ENCODE results near the gene SCTR.

SCTR gene

GRCh38 chr2:119512946-119513345 is 11.3 kb downstream of the SCTR start:
- no peak for TF ChIP-seq GABPA (IDR thresholded peaks at IDR 0.05; ENCODE audit: low read depth)
- peaks cover 2% of the 10 kb centered on the region for H3K27me3 ChIP-seq (ENCODE audit: insufficient read depth, poor library complexity, severe bottlenecking)
- H3K27ac ChIP-seq (replicated peaks), result no peak overlapping the region
- H3K4me3 ChIP-seq (replicated peaks; ENCODE audit: insufficient read depth, low read length), result no peak overlapping the region
- no peak for DNase-seq (ENCODE audit: low read depth in 1 of 2, low spot score in 1 of 2)

GRCh38 chr2:119511989-119512388 is 12.3 kb downstream of the SCTR start:
- Histone ChIP-seq H3K27me3 (ENCODE audit: insufficient read depth, poor library complexity, severe bottlenecking) (peaks cover 2% of the 10 kb centered on the region), H3K27ac (replicated peaks) (no peak overlapping the region), H3K4me3 (replicated peaks; ENCODE audit: insufficient read depth, low read length) (no peak overlapping the region)
- no peak for DNase-seq (ENCODE audit: low read depth in 1 of 2, low spot score in 1 of 2)
- TF ChIP-seq POLR2AphosphoS5 (IDR thresholded peaks at IDR 0.05; ENCODE audit: low read depth) (no peak), GABPA (IDR thresholded peaks at IDR 0.05; ENCODE audit: low read depth) (no peak), SPI1 (IDR thresholded peaks at IDR 0.05; ENCODE audit: borderline replicate concordance, low read depth) (no peak), CTCF (IDR thresholded peaks at IDR 0.05; ENCODE audit: insufficient read depth, low read length) (no peak), REST (IDR thresholded peaks at IDR 0.05; ENCODE audit: insufficient replicate concordance, low read depth) (no peak)

GRCh38 chr2:119508756-119509155 is 15.5 kb downstream of the SCTR start:
- no peak for DNase-seq (ENCODE audit: low read depth in 1 of 2, low spot score in 1 of 2)
- H3K27ac ChIP-seq (replicated peaks), result no peak overlapping the region
- TF ChIP-seq REST (IDR thresholded peaks at IDR 0.05; ENCODE audit: insufficient replicate concordance, low read depth) (no peak), POLR2AphosphoS5 (IDR thresholded peaks at IDR 0.05; ENCODE audit: low read depth) (no peak), GABPA (IDR thresholded peaks at IDR 0.05; ENCODE audit: low read depth) (no peak), SPI1 (IDR thresholded peaks at IDR 0.05; ENCODE audit: borderline replicate concordance, low read depth) (no peak), CTCF (IDR thresholded peaks at IDR 0.05; ENCODE audit: insufficient read depth, low read length) (no peak)
- H3K27me3 ChIP-seq (ENCODE audit: insufficient read depth, poor library complexity, severe bottlenecking), result no peaks in the 10 kb centered on the region
- H3K4me3 ChIP-seq (replicated peaks; ENCODE audit: insufficient read depth, low read length), result no peak overlapping the region

- no peak overlapping the region for H3K4me3 ChIP-seq (replicated peaks; ENCODE audit: insufficient read depth, low read length)
- no peak for DNase-seq (ENCODE audit: low read depth in 1 of 2, low spot score in 1 of 2)
- TF ChIP-seq GABPA (IDR thresholded peaks at IDR 0.05; ENCODE audit: low read depth), result no peak
- no peak for TF ChIP-seq SPI1 (IDR thresholded peaks at IDR 0.05; ENCODE audit: borderline replicate concordance, low read depth)
- no peak for TF ChIP-seq REST (IDR thresholded peaks at IDR 0.05; ENCODE audit: insufficient replicate concordance, low read depth)
- TF ChIP-seq CTCF (IDR thresholded peaks at IDR 0.05; ENCODE audit: insufficient read depth, low read length), result no peak
- TF ChIP-seq POLR2AphosphoS5 (IDR thresholded peaks at IDR 0.05; ENCODE audit: low read depth), result no peak
- H3K27ac ChIP-seq (replicated peaks), result no peak overlapping the region
- no peaks in the 10 kb centered on the region for H3K27me3 ChIP-seq (ENCODE audit: insufficient read depth, poor library complexity, severe bottlenecking)
These were observed 27.6 kb downstream of the SCTR start for GRCh38 chr2:119496682-119497081.
